Gastrocnemius medialis (tissue), 4 donors: Measurements from ENCODE around the gene SSPN.

Experiments used
- CTCF ChIP-seq, 5 experiments: fragments of 450-650 bp in 3 of 5; fragments of 200-600 bp in 2 of 5; sonication (generic) in 2 of 5; IDR thresholded peaks in 4 of 5; conservative IDR thresholded peaks in 1 of 5; 1 replicate in 4 of 5; 2 replicates in 1 of 5; pipeline ENCODE4 v1.5.1; 2016 to 2019; ENCODE audit warnings: antibody characterized with exemption in 5 of 5, mild to moderate bottlenecking in 3 of 5, moderate library complexity in 3 of 5
- POLR2A ChIP-seq, 2 donors: fragments of 450-650 bp; IDR thresholded peaks; one replicate each; pipeline ENCODE4 v1.6.1; 2017; ENCODE audit warnings: antibody characterized with exemption in 2 of 2, mild to moderate bottlenecking in 2 of 2, moderate library complexity in 2 of 2

- TF ChIP-seq CTCF (IDR thresholded peaks at IDR 0.05 in 4 of 5, conservative IDR thresholded peaks at IDR 0.05 in 1 of 5), result no peak
- no peak for TF ChIP-seq POLR2A (IDR thresholded peaks at IDR 0.05)
Measured at GRCh38 chr12:26293612-26294011, 98.2 kb downstream of the SSPN start.
